Activated CD8-positive, alpha-beta memory T cell treated with anti-CD3 and anti-CD28 coated beads, Interleukin-2, amount 10 ng/mL, durations not matched to agents 7 days and 5 days (primary cell): ENCODE measurements around the gene PDIA4. TPM values are rescaled to one million over a fixed set of nuclear protein-coding genes. Genes with fewer than 3 reads are reported as not detected.

Experiments used
- total RNA-seq, 2 experiments: library from RNA; stranded (reverse); gene quantifications; one replicate each; pipeline ENCODE4 v1.2.3, GENCODE V29; 2021

PDIA4 gene
- total RNA-seq, 2 experiments from 2014 or later: 82.3 to 99.4 TPM

Other genes starting within 250 kb of the PDIA4 start
- gene EZH2, start 144.2 kb downstream of the PDIA4 start, total RNA-seq: 100 to 1,000 TPM; 106 to 109 TPM
- 1 to 10 TPM; 7.1 to 7.4 TPM for gene ZNF786, start 62.2 kb upstream of the PDIA4 start, total RNA-seq
- gene ZNF425, start 97.8 kb upstream of the PDIA4 start, total RNA-seq: under 1 TPM; 0.53 to 0.91 TPM
- 10 to 100 TPM; 12.1 to 13.2 TPM for gene ZNF398, start 118.9 kb upstream of the PDIA4 start, total RNA-seq
- gene ZNF282, start 167.0 kb upstream of the PDIA4 start, total RNA-seq: 10 to 100 TPM; 42.0 to 49.7 TPM
- 10 to 100 TPM; 12.8 to 14.2 TPM for gene ZNF212, start 211.1 kb upstream of the PDIA4 start, total RNA-seq
- gene ZNF783, start 233.7 kb upstream of the PDIA4 start, total RNA-seq: 10 to 100 TPM; 14.8 to 15.5 TPM